HAP-1 (cell line): ENCODE measurements around the gene TEX9.
"Not testable (repeated sequence)": the region's sequence is repeated elsewhere in the genome, so short reads cannot be mapped to it uniquely, and the experiment has no call there.

Experiments used
- DNase-seq, 2 experiments: peaks; one replicate each; pipeline ENCODE4 v3.0.0-alpha.2; 2016 to 2020; ENCODE audit warnings: low spot score in 2 of 2
- H3K27me3 ChIP-seq: fragments of 250-450 bp; sonication (Bioruptor Pico); 2 replicates; pipeline ENCODE4 v1.5.1; 2020; ENCODE audit warnings: low read depth, mild to moderate bottlenecking, moderate library complexity
- H3K36me3 ChIP-seq: fragments of 250-450 bp; sonication (Bioruptor Pico); replicated peaks from 2 replicates; pipeline ENCODE4 v1.5.1; 2020; ENCODE audit warnings: mild to moderate bottlenecking
- H3K4me1 ChIP-seq: fragments of 250-450 bp; sonication (Bioruptor Pico); 2 replicates; pipeline ENCODE4 v1.5.1; 2020; ENCODE audit warnings: mild to moderate bottlenecking
- H3K4me3 ChIP-seq: fragments of 250-450 bp; sonication (Bioruptor Pico); 2 replicates; pipeline ENCODE4 v1.5.1; 2020; ENCODE audit warnings: mild to moderate bottlenecking, moderate library complexity
- H3K9me3 ChIP-seq: fragments of 250-450 bp; sonication (Bioruptor Pico); 2 replicates; pipeline ENCODE4 v1.5.1; 2020; ENCODE audit warnings: mild to moderate bottlenecking, moderate library complexity
- in situ Hi-C: fragments of 300-500 bp; cut with MboI; formaldehyde crosslinking; loops from 3 replicates; pipeline ENCODE4 v1.14.3; 2020; ENCODE audit warnings: low sequenced_read_pairs, inconsistent platforms, mixed read lengths

TEX9 gene

DNA sequence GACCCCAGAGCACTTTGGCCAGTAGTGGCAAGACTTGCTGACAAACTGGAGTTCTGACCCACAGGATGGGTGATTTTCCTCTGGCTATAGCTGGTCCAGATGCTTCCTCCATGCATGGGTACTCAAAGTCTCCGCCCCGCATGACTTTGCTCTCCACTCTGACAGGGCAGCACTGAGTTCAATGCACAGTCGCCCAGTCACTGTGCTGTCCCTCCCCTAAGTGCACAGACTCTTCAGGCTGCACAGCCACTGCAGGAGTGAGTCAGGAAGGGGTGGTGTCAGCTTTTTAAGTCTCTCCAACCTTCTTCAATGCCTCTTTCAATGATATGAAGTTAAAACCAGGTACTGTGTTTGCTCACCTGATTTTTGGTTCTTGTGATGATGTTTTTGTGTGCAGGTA is 17.8 kb downstream of the TEX9 start:
- DNase-seq = no peak
- H3K9me3 ChIP-seq = no peaks in the 10 kb centered on the region
- no peak overlapping the region for H3K4me3 ChIP-seq
- H3K4me1 ChIP-seq = no peaks in the 10 kb centered on the region
- in situ Hi-C loops = no loop called here
- no peaks in the 10 kb centered on the region for H3K36me3 ChIP-seq
- H3K27me3 ChIP-seq = no peaks in the 10 kb centered on the region

DNA sequence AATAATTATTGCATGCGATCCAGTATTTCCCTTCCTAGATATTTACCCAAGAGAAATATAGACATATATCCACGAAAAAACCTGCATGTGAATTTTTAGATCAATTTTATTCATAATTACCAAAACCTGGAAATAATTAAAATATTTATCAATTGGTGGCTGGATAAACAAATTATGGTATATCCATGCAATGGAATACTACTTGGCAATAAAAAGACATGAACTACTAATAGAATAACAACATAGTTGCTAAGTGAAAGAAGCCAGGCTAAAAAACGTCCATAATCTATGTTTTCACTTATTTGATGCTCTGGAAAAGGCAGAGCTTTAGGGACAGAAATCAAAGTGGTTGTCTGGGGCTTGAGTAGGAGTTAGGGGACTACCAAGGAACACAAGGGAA is 20.7 kb downstream of the TEX9 start:
- in situ Hi-C loops = no loop called here

DNA sequence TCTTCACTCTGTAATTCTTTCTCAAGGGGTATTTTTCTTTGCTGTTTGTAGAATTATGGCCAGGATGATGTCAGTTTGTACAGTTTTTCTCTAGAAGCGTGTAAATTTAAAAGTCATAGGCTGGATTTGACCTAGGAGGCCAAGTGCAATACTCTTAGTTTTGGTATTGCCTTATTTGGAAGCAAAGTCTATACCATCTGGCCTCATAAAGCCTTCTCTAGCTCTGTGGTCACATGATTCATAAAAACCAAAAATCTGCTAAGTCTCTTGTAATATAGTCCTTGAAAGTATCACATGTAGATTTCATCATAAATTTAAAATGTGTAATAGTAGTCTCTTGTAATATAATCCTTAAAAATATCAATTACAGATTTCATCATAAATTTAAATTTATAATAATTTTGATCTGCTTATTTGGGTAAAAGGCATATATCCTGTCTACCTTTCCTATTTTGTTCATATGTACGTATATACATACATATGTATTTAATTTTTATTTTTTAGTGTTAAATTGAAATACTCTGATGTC is 25.6 kb downstream of the TEX9 start:
- H3K4me3 ChIP-seq = no peak overlapping the region
- H3K9me3 ChIP-seq = no peaks in the 10 kb centered on the region
- no peak for DNase-seq
- H3K27me3 ChIP-seq = no peaks in the 10 kb centered on the region
- in situ Hi-C loops = no loop called here
- no peaks in the 10 kb centered on the region for H3K4me1 ChIP-seq
- no peaks in the 10 kb centered on the region for H3K36me3 ChIP-seq

More for the DNA sequence above, 20.7 kb downstream of the TEX9 start:
- H3K27me3 ChIP-seq = no peaks in the 10 kb centered on the region
- no peaks in the 10 kb centered on the region for H3K4me1 ChIP-seq
- no peak for DNase-seq
- no peaks in the 10 kb centered on the region for H3K36me3 ChIP-seq
- no peaks in the 10 kb centered on the region for H3K9me3 ChIP-seq
- H3K4me3 ChIP-seq = no peak overlapping the region

DNA sequence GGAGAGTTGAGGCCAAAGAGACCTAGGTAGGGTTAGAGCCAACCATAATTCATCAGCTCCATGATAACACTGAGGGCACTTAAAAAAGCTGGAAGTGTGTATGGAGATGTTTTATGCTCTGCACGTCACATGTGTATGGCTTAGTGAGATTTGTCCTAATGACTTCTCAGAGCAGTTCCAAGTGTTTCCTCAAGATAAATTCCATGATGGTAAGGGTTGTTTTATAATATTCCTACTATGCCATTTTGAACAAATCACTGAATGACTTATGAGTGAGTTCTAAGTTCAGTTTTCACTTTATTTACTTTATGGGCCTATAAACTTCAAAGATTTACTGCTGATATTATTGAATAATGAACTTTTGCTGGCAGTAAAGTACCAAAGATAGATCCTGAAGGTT is 28.1 kb downstream of the TEX9 start:
- Histone ChIP-seq H3K4me3 (no peak overlapping the region), H3K36me3 (no peaks in the 10 kb centered on the region), H3K9me3 (no peaks in the 10 kb centered on the region), H3K27me3 (no peaks in the 10 kb centered on the region), H3K4me1 (peaks cover 8% of the 10 kb centered on the region; the same call in 1 of the 2 replicates)
- no peak for DNase-seq
- in situ Hi-C loops = no loop called here

DNA sequence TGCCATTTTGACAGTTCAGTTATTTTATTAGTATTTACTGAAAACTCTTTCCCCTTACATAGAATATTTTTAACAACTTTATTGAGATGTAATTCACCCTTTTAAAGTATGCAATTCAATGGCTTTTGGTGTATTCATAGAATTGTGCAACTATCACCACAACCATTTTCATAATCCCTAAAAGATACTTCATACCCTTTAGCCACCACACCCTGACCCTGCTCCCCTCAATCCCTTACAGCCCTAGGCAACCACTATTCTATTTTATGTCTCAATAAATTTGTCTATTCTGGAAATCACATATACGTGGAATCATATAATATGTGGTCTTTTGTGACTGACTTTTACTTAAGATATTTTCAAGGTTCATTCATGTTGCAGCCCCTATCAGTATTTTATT is 29.7 kb downstream of the TEX9 start:
- no peak overlapping the region for H3K4me3 ChIP-seq
- no peaks in the 10 kb centered on the region for H3K36me3 ChIP-seq
- no peaks in the 10 kb centered on the region for H3K9me3 ChIP-seq
- no peak for DNase-seq
- H3K27me3 ChIP-seq = no peaks in the 10 kb centered on the region
- in situ Hi-C loops = no loop called here
- peaks cover 8% of the 10 kb centered on the region; the same call in 1 of the 2 replicates for H3K4me1 ChIP-seq

DNA sequence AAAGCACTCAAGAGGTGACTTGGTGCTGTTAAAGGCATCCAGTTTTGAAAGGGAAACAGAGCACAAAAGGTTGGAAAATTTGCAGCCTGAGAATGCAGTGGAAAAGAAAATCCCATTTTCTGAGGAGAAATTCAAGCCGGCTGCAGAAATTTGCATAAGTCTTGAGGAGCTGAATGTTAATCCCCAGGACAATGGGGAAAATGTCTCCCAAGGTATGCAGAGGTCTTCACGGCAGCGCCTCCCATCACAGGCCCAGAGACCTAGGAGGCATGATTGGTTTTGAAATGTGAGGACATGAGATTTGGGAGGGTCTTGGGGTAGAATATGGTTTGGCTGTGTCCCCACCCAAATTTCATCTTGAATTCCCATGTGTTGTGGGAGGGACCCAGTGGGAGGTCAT is 32.1 kb downstream of the TEX9 start:
- H3K4me3 ChIP-seq, H3K4me1 ChIP-seq, H3K36me3 ChIP-seq, H3K27me3 ChIP-seq, in situ Hi-C loops, H3K9me3 ChIP-seq: not testable (repeated sequence)
- peak; percentile 23 to 32 for DNase-seq

DNA sequence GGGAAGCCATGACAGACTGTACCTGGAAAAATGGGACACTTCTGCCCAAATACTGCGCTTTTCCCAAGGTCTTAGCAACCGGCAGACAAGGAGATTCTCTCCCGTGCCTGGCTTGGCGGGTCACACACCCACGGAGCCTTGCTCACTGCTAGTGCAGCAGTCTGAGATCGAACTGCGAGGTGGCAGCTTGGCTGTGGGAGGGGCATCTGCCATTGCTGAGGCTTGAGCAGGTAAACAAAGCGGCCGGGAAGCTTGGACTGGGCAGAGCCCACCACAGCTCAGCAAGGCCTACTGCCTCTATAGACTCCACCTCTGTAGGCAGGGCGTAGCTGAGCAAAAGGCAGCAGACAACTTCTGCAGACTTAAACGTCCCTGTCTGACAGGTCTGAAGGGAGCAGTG is 34.0 kb downstream of the TEX9 start:
- H3K27me3 ChIP-seq, DNase-seq, in situ Hi-C loops, H3K9me3 ChIP-seq, H3K4me3 ChIP-seq, H3K36me3 ChIP-seq, H3K4me1 ChIP-seq: not testable (repeated sequence)

DNA sequence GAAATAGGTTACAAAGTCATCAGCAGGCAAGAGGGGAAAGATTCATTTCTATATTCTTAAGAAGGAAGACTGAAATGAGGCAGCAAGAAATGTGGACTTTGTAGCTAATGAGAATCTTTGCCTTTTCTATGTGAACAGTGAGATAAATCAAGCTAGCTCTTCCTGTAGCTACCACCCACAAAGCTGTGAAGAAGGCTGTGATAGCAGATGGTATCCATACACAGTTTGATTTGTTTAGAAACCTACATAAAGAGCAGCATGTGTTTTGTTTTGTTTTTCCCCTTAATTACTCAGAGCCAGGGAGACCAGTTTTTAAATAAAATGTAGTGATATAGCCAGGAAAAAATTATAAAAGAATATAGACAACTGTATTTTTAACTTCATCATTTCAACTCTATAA is 45.5 kb downstream of the TEX9 start:
- Histone ChIP-seq H3K9me3 (no peaks in the 10 kb centered on the region), H3K4me1 (no peaks in the 10 kb centered on the region), H3K27me3 (no peaks in the 10 kb centered on the region), H3K36me3 (no peaks in the 10 kb centered on the region), H3K4me3 (no peak overlapping the region)
- DNase-seq = no peak
- in situ Hi-C loops = no loop called here

DNA sequence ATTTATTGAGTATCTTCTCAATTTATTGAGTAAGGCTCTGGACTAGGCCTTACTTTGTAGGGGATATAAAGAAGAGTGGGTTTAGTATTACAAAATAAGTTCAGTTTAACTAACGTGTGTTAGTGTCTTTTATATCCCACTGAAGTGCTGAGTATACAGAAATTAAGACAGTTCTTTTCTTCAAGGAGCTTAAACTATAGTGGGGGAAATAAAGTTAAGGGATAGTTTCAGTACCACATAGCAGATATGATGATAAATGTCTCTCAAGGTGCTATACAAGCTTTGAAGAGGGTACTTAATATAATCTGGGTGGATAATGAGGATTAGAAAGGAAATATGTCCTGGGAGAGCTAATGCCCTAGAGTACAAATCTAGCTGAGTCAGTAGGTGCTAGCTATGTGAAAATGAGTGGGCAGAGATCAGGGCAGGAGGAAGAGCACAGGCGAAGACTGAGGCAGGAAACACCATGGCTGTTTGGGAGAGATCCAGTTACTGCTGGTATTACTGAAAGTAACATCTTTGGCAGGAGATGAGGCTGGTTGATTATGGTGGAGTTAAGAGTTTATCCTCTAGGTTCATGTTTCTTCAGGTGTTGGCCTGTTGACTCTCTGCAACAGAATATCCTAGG is 46.0 kb downstream of the TEX9 start:
- Histone ChIP-seq H3K9me3 (no peaks in the 10 kb centered on the region), H3K27me3 (no peaks in the 10 kb centered on the region), H3K4me3 (no peak overlapping the region), H3K4me1 (no peaks in the 10 kb centered on the region), H3K36me3 (no peaks in the 10 kb centered on the region)
- no peak for DNase-seq
- in situ Hi-C loops = no loop called here

DNA sequence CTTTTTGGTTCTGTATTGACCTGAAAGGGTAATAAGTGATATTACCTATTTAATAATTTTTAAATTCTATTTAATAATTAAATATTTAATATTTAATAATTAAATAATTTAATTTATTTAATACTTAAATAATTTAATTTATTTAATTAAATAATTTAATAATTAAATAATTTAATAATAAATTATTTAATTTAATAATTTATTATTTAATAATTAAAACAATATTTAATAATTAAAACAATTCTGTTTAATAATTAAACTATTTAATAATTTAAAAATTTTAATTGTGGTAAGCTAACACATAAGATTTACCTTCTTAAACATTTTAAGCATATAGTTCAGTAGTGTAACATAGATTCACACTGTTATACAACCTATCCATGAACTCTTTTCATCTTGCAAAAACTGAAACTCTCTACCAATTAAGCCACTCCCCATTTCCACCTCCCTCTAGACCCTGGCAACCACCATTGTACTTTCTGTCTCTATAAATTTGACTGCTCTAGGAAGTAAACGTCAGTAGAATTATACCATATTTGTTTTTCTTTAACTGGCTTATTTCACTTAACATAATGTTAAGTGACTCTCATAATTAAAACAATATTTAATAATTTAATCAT is 48.0 kb downstream of the TEX9 start:
- H3K4me1 ChIP-seq, H3K9me3 ChIP-seq, DNase-seq, H3K36me3 ChIP-seq, H3K4me3 ChIP-seq, H3K27me3 ChIP-seq, in situ Hi-C loops: not testable (repeated sequence)

DNA sequence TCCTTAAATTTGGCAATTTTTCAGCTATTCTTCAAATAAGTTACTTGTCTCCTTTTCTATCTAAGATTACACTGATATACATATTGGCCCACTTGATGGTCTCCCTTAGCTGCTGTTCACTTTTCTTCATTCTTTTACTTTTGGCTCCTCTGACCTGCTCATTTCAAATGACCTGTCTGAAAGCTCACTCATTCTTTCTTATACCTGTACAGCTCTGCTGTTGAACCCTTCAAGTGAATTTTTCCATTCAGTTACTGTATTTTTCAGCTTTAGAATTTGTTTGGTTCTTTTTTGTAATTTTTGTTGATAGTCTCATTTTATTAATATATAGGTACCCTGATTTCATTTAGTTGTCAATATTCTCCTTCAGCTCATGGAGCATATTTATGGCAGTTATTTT is 60.0 kb downstream of the TEX9 start:
- H3K36me3 ChIP-seq = no peaks in the 10 kb centered on the region
- no peaks in the 10 kb centered on the region for H3K4me1 ChIP-seq
- in situ Hi-C loops = no loop called here
- no peak for DNase-seq
- H3K9me3 ChIP-seq = no peaks in the 10 kb centered on the region
- H3K4me3 ChIP-seq = no peak overlapping the region
- no peaks in the 10 kb centered on the region for H3K27me3 ChIP-seq

DNA sequence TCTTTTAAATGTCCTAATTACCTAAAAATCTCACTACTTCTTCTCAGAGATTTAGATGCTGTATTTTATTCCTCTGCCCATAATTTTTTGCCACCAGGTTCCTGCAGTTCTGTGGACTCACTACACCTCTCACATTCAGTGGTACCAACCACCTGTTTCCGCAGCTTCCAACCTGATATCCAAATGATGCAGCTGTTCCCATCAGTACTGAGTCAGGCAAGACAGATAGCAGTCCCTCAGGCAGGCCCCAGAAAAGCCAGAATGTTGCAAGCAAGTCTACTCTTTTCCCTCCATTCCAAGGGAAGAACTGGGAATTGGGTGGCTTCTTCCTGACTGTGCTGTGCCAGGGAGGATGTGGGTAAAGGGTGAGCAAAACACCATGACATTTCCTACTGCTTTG is 60.8 kb downstream of the TEX9 start:
- no peak for DNase-seq
- Histone ChIP-seq H3K4me3 (no peak overlapping the region), H3K36me3 (no peaks in the 10 kb centered on the region), H3K9me3 (no peaks in the 10 kb centered on the region), H3K4me1 (no peaks in the 10 kb centered on the region), H3K27me3 (no peaks in the 10 kb centered on the region)
- in situ Hi-C loops = no loop called here

DNA sequence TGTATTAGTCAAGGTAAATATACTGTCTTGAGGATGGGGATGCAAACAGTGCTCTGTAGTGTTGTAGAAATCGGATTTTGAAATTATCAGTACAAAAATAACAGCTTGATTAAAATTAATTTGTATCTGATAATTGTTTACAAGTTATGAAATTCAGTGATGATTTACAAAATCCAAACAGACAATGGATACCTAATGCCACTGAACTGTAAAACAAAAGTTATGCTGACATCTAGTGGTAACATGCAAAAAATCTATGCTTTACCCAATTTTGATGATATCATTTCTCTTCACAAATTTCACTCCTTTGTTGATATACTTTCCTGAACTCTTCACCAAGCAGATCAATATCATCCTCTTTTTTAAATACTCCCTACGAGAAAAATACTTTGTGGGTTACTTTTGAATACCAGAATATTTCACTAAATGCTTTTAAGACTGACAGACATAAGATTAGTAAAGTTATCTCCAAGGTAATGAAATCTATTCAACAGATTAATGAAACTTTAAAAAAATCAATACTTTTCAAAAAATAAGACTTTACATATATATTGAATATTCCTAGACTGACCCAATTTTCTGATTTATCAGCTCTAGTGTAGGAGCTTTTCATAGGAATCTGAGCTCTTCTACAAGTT is 63.7 kb downstream of the TEX9 start:
- no peaks in the 10 kb centered on the region for H3K27me3 ChIP-seq
- H3K9me3 ChIP-seq = no peaks in the 10 kb centered on the region
- in situ Hi-C loops = no loop called here
- no peaks in the 10 kb centered on the region for H3K36me3 ChIP-seq
- no peaks in the 10 kb centered on the region for H3K4me1 ChIP-seq
- H3K4me3 ChIP-seq = no peak overlapping the region
- peak in 1 of 2 experiments; percentile 30 for DNase-seq

DNA sequence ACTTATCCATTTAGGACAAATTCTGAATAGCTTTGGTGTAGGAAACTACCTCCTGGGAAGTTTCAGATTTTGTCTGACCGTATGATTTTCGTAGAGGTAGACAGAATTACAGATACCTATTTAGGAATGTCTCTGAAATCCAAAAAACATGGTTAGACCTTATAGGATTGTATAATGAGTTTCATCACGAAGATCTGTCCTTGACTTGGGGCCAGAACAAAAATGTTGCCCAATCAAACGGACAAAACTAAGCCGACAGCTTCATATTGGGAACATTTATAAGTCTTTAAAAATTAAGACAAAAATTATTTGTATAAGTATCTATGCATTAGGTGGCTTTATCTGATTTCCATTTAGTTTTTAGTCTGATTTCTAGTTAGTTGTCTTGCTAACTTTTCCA is 67.1 kb downstream of the TEX9 start:
- no peaks in the 10 kb centered on the region for H3K27me3 ChIP-seq
- no peak for DNase-seq
- no peaks in the 10 kb centered on the region for H3K36me3 ChIP-seq
- no peaks in the 10 kb centered on the region for H3K4me1 ChIP-seq
- in situ Hi-C loops = no loop called here
- no peak overlapping the region for H3K4me3 ChIP-seq
- H3K9me3 ChIP-seq = no peaks in the 10 kb centered on the region
